Smooth muscle cell of the brain vasculature (primary cell): ENCODE results near the gene CHKA.

Experiments used
- DNase-seq: peaks from one replicate; pipeline ENCODE4 v3.0.0-alpha.2; 2012; ENCODE audit warnings: low read depth, low spot score

Gene CHKA

GRCh38 chr11:68047437-68048290, 73.5 kb downstream of the CHKA start:
- no peak for DNase-seq

GRCh38 chr11:68044898-68045351, 76.3 kb downstream of the CHKA start:
- no peak for DNase-seq

- DNase-seq: no peak
Measured at GRCh38 chr11:68044145-68044813, 76.9 kb downstream of the CHKA start.

- DNase-seq: no peak
Measured at GRCh38 chr11:68043349-68044144, 77.6 kb downstream of the CHKA start.

- DNase-seq: no peak
Measured at GRCh38 chr11:68043029-68043348, 78.2 kb downstream of the CHKA start.

- no peak for DNase-seq
Measured at GRCh38 chr11:68042219-68043028, 78.8 kb downstream of the CHKA start.

GRCh38 chr11:68041617-68042218, 79.5 kb downstream of the CHKA start:
- DNase-seq: no peak

GRCh38 chr11:68040957-68041591, 80.1 kb downstream of the CHKA start:
- no peak for DNase-seq

- peak; percentile 52 for DNase-seq
Measured at GRCh38 chr11:68040101-68040956, 80.9 kb downstream of the CHKA start.

GRCh38 chr11:68039526-68040086, 81.6 kb downstream of the CHKA start:
- no peak for DNase-seq

GRCh38 chr11:68038718-68039525, 82.3 kb downstream of the CHKA start, which contains the start of gene TCIRG1:
TCIRG1 (plus strand) TSS chr11:68039025; CDS start chr11:68041272, 2,247 bp downstream.
- no peak for DNase-seq

- DNase-seq: no peak
Measured at GRCh38 chr11:68038226-68038717, 82.9 kb downstream of the CHKA start.

- DNase-seq: no peak
Measured at GRCh38 chr11:68037411-68038225, 83.6 kb downstream of the CHKA start.

GRCh38 chr11:68036717-68037239, 84.4 kb downstream of the CHKA start:
- DNase-seq: no peak

- no peak for DNase-seq
Measured at GRCh38 chr11:68036141-68036716, 85.0 kb downstream of the CHKA start.

- no peak for DNase-seq
Measured at GRCh38 chr11:68035266-68035876, 85.8 kb downstream of the CHKA start.
